Activated CD8-positive, alpha-beta memory T cell treated with anti-CD3 and anti-CD28 coated beads for 1 hour (primary cell): Measurements from ENCODE around the gene SYCP2.

Source experiments
- DNase-seq, 2 donors: peaks; one replicate each; pipeline ENCODE4 v3.0.0-alpha.2; 2020; ENCODE audit warnings: low read depth in 1 of 2; ENCODE audit errors: extremely low read depth in 1 of 2

SYCP2 gene

GRCh38 chr20:59945731-59946130 is 12.3 kb upstream of the SYCP2 start:
- no peak for DNase-seq

GRCh38 chr20:59945175-59945574 is 11.7 kb upstream of the SYCP2 start:
- no peak for DNase-seq

GRCh38 chr20:59944726-59945125 is 11.3 kb upstream of the SYCP2 start:
- no peak for DNase-seq

- no peak for DNase-seq
Measured at GRCh38 chr20:59942245-59942644, 8.8 kb upstream of the SYCP2 start.

GRCh38 chr20:59940956-59941294 is 7.5 kb upstream of the SYCP2 start:
- no peak for DNase-seq

- DNase-seq = peak; percentile 34 to 81
Measured at GRCh38 chr20:59940129-59940955, 6.9 kb upstream of the SYCP2 start, which contains the start of the genes FAM217B and PPP1R3D. TSS of gene FAM217B (plus strand) at chr20:59940389. CDS start at chr20:59943944, 3,555 bp downstream. TSS of gene PPP1R3D (minus strand) at chr20:59940305. CDS start at chr20:59939931, 374 bp downstream.

- DNase-seq = no peak
Measured at GRCh38 chr20:59939879-59940128, 6.4 kb upstream of the SYCP2 start.

- no peak for DNase-seq
Measured at GRCh38 chr20:59939052-59939878, 5.8 kb upstream of the SYCP2 start.

GRCh38 chr20:59938696-59939051 is 5.2 kb upstream of the SYCP2 start:
- no peak for DNase-seq

GRCh38 chr20:59938221-59938620 is 4.8 kb upstream of the SYCP2 start:
- DNase-seq = no peak

- DNase-seq = no peak
Measured at GRCh38 chr20:59937150-59937549, 3.7 kb upstream of the SYCP2 start.

- no peak for DNase-seq
Measured at GRCh38 chr20:59936409-59936808, 3.0 kb upstream of the SYCP2 start.

GRCh38 chr20:59935457-59936185 is 2.2 kb upstream of the SYCP2 start:
- no peak for DNase-seq

GRCh38 chr20:59933849-59934585 is 580 bp upstream of the SYCP2 start:
- DNase-seq = peak; percentile 21 to 74

GRCh38 chr20:59932616-59933295 is 681 bp downstream of the SYCP2 start:
- no peak for DNase-seq

GRCh38 chr20:59931511-59932312 is 1.7 kb downstream of the SYCP2 start:
- DNase-seq = no peak

GRCh38 chr20:59925899-59926298 is 7.5 kb downstream of the SYCP2 start:
- DNase-seq = no peak

GRCh38 chr20:59925359-59925758 is 8.1 kb downstream of the SYCP2 start:
- DNase-seq = no peak

GRCh38 chr20:59923514-59923913 is 9.9 kb downstream of the SYCP2 start:
- no peak for DNase-seq

GRCh38 chr20:59920944-59921343 is 12.5 kb downstream of the SYCP2 start:
- no peak for DNase-seq
